B cell (primary cell): Measurements from ENCODE around the gene LTBP2. TPM values are rescaled to one million over a fixed set of nuclear protein-coding genes. Genes with fewer than 3 reads are reported as not detected.

Source experiments
- ATAC-seq: fragments of 200-7000 bp; cut with Tn5 transposase; one replicate; pipeline ENCODE4 v1.10.0; 2021; ENCODE audit warnings: low read depth, mild to moderate bottlenecking, moderate number of reproducible peaks, moderate library complexity
- CTCF ChIA-PET: fragments of 350-600 bp; sonication (Branson Sonifier 250); formaldehyde crosslinking; loops from one replicate; lab custom pipeline; 2021; ENCODE audit warnings: antibody characterized with exemption, inconsistent platforms; lab: Charles Lee
- POLR2A ChIA-PET: fragments of 350-600 bp; sonication (Branson Sonifier 250); formaldehyde crosslinking; loops from one replicate; lab custom pipeline; 2021; ENCODE audit warnings: antibody characterized with exemption; lab: Charles Lee
- DNase-seq: peaks from one replicate; pipeline ENCODE4 v3.0.0; 2013
- H2AFZ ChIP-seq: 2 replicates; pipeline ENCODE4 v1.6.1; 2012; ENCODE audit warnings: mild to moderate bottlenecking, low read depth, low read length; ENCODE audit not compliant: insufficient read depth, poor library complexity, severe bottlenecking
- H3K27ac ChIP-seq, 2 donors: 1 replicate in 1 of 2; 2 replicates in 1 of 2; pipeline ENCODE4 v1.5.1; 2012 to 2013; ENCODE audit warnings: low read length in 2 of 2, mild to moderate bottlenecking in 2 of 2, moderate library complexity in 1 of 2
- H3K27me3 ChIP-seq, 4 experiments: fragments of 200-600 bp in 1 of 4; sonication (generic) in 1 of 4; replicated peaks in 1 of 4; 1 replicate in 2 of 4; 2 replicates in 2 of 4; pipeline versions ENCODE4 v1.6.1 to v1.7.0; 2013 to 2016; ENCODE audit warnings: low read length in 3 of 4, mild to moderate bottlenecking in 2 of 4, mixed read lengths in 1 of 4, moderate library complexity in 1 of 4; ENCODE audit not compliant: insufficient read depth in 4 of 4, control insufficient read depth in 3 of 4; ENCODE audit errors: control extremely low read depth in 1 of 4
- H3K36me3 ChIP-seq, 2 experiments: replicated peaks in 1 of 2; 1 replicate in 1 of 2; 2 replicates in 1 of 2; pipeline versions ENCODE4 v1.6.1 to v1.7.1; 2013; ENCODE audit warnings: low read length in 1 of 2; ENCODE audit not compliant: insufficient read depth in 2 of 2, control insufficient read depth in 1 of 2; ENCODE audit errors: control extremely low read depth in 1 of 2, extremely low read depth in 1 of 2
- H3K4me1 ChIP-seq, 2 donors: fragments of 200-600 bp in 1 of 2; sonication (generic) in 1 of 2; 1 replicate in 1 of 2; 2 replicates in 1 of 2; pipeline versions ENCODE4 v1.5.1 to v1.6.1; 2013 to 2017; ENCODE audit warnings: low read length in 2 of 2; ENCODE audit not compliant: control insufficient read depth in 2 of 2, insufficient read depth in 2 of 2
- H3K4me2 ChIP-seq: replicated peaks from 2 replicates; pipeline ENCODE3; 2012; ENCODE audit warnings: mild to moderate bottlenecking, low read depth, low read length; ENCODE audit not compliant: poor library complexity, severe bottlenecking
- H3K4me3 ChIP-seq, 5 experiments: fragments of 200-600 bp in 1 of 5; sonication (generic) in 1 of 5; 1 replicate in 3 of 5; 2 replicates in 2 of 5; pipeline versions ENCODE4 v1.5.1 to v1.7.0; 2011 to 2016; ENCODE audit warnings: low read length in 4 of 5, mild to moderate bottlenecking in 4 of 5, low read depth in 2 of 5, control low read depth in 1 of 5, moderate library complexity in 1 of 5; ENCODE audit not compliant: insufficient read depth in 1 of 5; ENCODE audit errors: control extremely low read depth in 1 of 5, extremely low read depth in 1 of 5
- H3K79me2 ChIP-seq: fragments of 200-600 bp; sonication (generic); one replicate; pipeline ENCODE4 v1.6.0; 2016; ENCODE audit warnings: low read length; ENCODE audit not compliant: control insufficient read depth, insufficient read depth
- H3K9ac ChIP-seq: fragments of 200-600 bp; sonication (generic); 2 replicates; pipeline ENCODE4 v1.6.1; 2017; ENCODE audit warnings: mild to moderate bottlenecking, low read length, moderate library complexity
- H3K9me3 ChIP-seq, 3 donors: one replicate each; pipeline versions ENCODE4 v1.6.1 to v1.7.1; 2013; ENCODE audit warnings: low read length in 2 of 3; ENCODE audit not compliant: control insufficient read depth in 2 of 3, insufficient read depth in 1 of 3; ENCODE audit errors: control extremely low read depth in 1 of 3
- H4K20me1 ChIP-seq: 2 replicates; pipeline ENCODE4 v1.6.0; 2012; ENCODE audit warnings: mild to moderate bottlenecking, low read length; ENCODE audit not compliant: insufficient read depth, control insufficient read depth, poor library complexity, severe bottlenecking
- H3K27ac Mint-ChIP-seq: one replicate; pipeline ENCODE4 v1.8.0; 2021; ENCODE audit warnings: mixed read lengths
- H3K27me3 Mint-ChIP-seq: one replicate; pipeline ENCODE4 v1.8.0; 2021; ENCODE audit warnings: mixed read lengths
- H3K4me1 Mint-ChIP-seq: one replicate; pipeline ENCODE4 v1.8.0; 2021; ENCODE audit warnings: mixed read lengths
- H3K4me3 Mint-ChIP-seq: one replicate; pipeline ENCODE4 v1.8.0; 2021; ENCODE audit warnings: mixed read lengths
- H3K9me3 Mint-ChIP-seq: one replicate; pipeline ENCODE4 v1.8.0; 2022; ENCODE audit warnings: mixed read lengths; ENCODE audit not compliant: insufficient read depth
- CTCF ChIP-seq: fragments of 200-600 bp; IDR thresholded peaks from one replicate; pipeline ENCODE4 v1.8.0; 2022; ENCODE audit warnings: antibody characterized with exemption, mild to moderate bottlenecking
- EZH2 ChIP-seq: IDR thresholded peaks from 2 replicates; pipeline ENCODE4 v1.6.1; 2012; ENCODE audit warnings: borderline replicate concordance, low read depth, mild to moderate bottlenecking, moderate library complexity, low read length; ENCODE audit not compliant: insufficient read depth, poor library complexity, severe bottlenecking
- WGBS: methylation state at CpG from one replicate; pipeline ENCODE4 v1.1.5; 2013; ENCODE audit warnings: missing lambda C conversion rate; ENCODE audit not compliant: insufficient coverage; 5-methylcytosine and 5-hydroxymethylcytosine counted together
- intact Hi-C: fragments of 100-400 bp; cut with micrococcal nuclease; formaldehyde crosslinking; loops from one replicate; pipeline ENCODE4 v1.10.0; 2022
- polyA plus RNA-seq: library from polyadenylated mRNA; depleted of rRNA; stranded (reverse); fragments of >200 nt; gene quantifications from 2 replicates; pipeline ENCODE4 v1.2.3, GENCODE V29; 2012
- total RNA-seq, 2 donors: library from RNA; stranded (reverse); fragments of 120-200 nt in 1 of 2; gene quantifications; 1 replicate in 1 of 2; 2 replicates in 1 of 2; pipeline versions ENCODE4 v1.2.3 to v1.2.4, GENCODE V29; 2013 to 2022

LTBP2 gene
- total and polyA plus RNA-seq, 2 donors (not counting 1 experiment from before 2014, with no cell fraction given), result 0.12 to 0.22 TPM

- DNase-seq (peak; percentile 51), ATAC-seq (peak; percentile 49)
- Histone ChIP-seq H4K20me1 (no peaks in the 10 kb centered on the region), H3K4me2 (peak overlapping the region; percentile 59), H3K4me1 (peaks cover 12 to 18% of the 10 kb centered on the region in 2 donors), H3K9ac (no peak overlapping the region), H3K4me3 (no peak overlapping the region), H3K9me3 (no peaks in the 10 kb centered on the region), H3K36me3 (no peaks in the 10 kb centered on the region), H2AFZ (no peak overlapping the region), H3K79me2 (no peaks in the 10 kb centered on the region), H3K27me3 (peaks cover 0 to 5% (median 0%) of the 10 kb centered on the region in 4 experiments), H3K27ac (no peak overlapping the region)
- CTCF ChIA-PET, result no interaction called here
- Mint-ChIP-seq H3K4me3 (no peak overlapping the region), H3K27ac (no peak overlapping the region), H3K4me1 (peaks cover 18% of the 10 kb centered on the region), H3K27me3 (peaks cover 10% of the 10 kb centered on the region), H3K9me3 (no peaks in the 10 kb centered on the region)
- WGBS, result 32% methylated on average over 12 of the region's 13 CpGs
- intact Hi-C loops, result no loop called here
- POLR2A ChIA-PET, result no interaction called here
- TF ChIP-seq CTCF (no peak), EZH2 (no peak)
These were observed 105.6 kb downstream of the LTBP2 start for GRCh38 chr14:74506411-74506851.

- no peak overlapping the region for H3K4me3 Mint-ChIP-seq
- no peaks in the 10 kb centered on the region for H3K79me2 ChIP-seq
- peaks cover 0 to 5% (median 0%) of the 10 kb centered on the region in 4 experiments for H3K27me3 ChIP-seq
- peak overlapping the region; percentile 59 for H3K4me2 ChIP-seq
- H4K20me1 ChIP-seq, result no peaks in the 10 kb centered on the region
- ChIA-PET CTCF (interaction anchor here (1.8 kb wide), 1 partner anchor 143 kb away, joined by 3 read pairs; no protein-coding TSS in a partner anchor), POLR2A (no interaction called here)
- H3K27ac ChIP-seq, result no peak overlapping the region
- H3K27ac Mint-ChIP-seq, result peak overlapping the region; percentile 50
- H3K9me3 ChIP-seq, result no peaks in the 10 kb centered on the region
- H3K36me3 ChIP-seq, result no peaks in the 10 kb centered on the region
- H2AFZ ChIP-seq, result no peak overlapping the region
- no peak for TF ChIP-seq EZH2
- TF ChIP-seq CTCF, result no peak
- H3K9me3 Mint-ChIP-seq, result no peaks in the 10 kb centered on the region
- no peak overlapping the region for H3K9ac ChIP-seq
- peaks cover 5% of the 10 kb centered on the region for H3K27me3 Mint-ChIP-seq
- peaks cover 18% of the 10 kb centered on the region for H3K4me1 Mint-ChIP-seq
- intact Hi-C loops, result no loop called here
- 27% methylated on average over 9 of the region's 17 CpGs for WGBS
- ATAC-seq, result peak; percentile 18
- DNase-seq, result no peak
- H3K4me3 ChIP-seq, result no peak overlapping the region
- H3K4me1 ChIP-seq, result peaks cover 12 to 18% of the 10 kb centered on the region in 2 donors
These were observed 106.2 kb downstream of the LTBP2 start for GRCh38 chr14:74505831-74506230.
